CD1c-positive myeloid dendritic cell (primary cell): ENCODE measurements around the gene SNAP25.

Experiments used
- DNase-seq: peaks from one replicate; pipeline ENCODE4 v3.0.0-alpha.2; 2016; ENCODE audit errors: extremely low spot score

Gene SNAP25

GRCh38 chr20:10216146-10216791 lies 2.4 kb upstream of the SNAP25 start:
- no peak for DNase-seq

- DNase-seq, result peak; percentile 73
These were observed 764 bp upstream of the SNAP25 start for GRCh38 chr20:10217721-10218410.

- DNase-seq, result peak; percentile 76
These were observed 792 bp downstream of the SNAP25 start for GRCh38 chr20:10219452-10219791.

- DNase-seq, result no peak
These were observed 1.5 kb downstream of the SNAP25 start for GRCh38 chr20:10219993-10220750.

GRCh38 chr20:10221021-10221420 lies 2.4 kb downstream of the SNAP25 start:
- DNase-seq, result no peak

- no peak for DNase-seq
These were observed 6.9 kb downstream of the SNAP25 start for GRCh38 chr20:10225439-10226060.

- no peak for DNase-seq
These were observed 9.7 kb downstream of the SNAP25 start for GRCh38 chr20:10228330-10228729.

GRCh38 chr20:10231290-10231689 lies 12.7 kb downstream of the SNAP25 start:
- DNase-seq, result no peak

- DNase-seq, result no peak
These were observed 18.2 kb downstream of the SNAP25 start for GRCh38 chr20:10236540-10237533.

- no peak for DNase-seq
These were observed 21.3 kb downstream of the SNAP25 start for GRCh38 chr20:10239954-10240353.

- no peak for DNase-seq
These were observed 22.0 kb downstream of the SNAP25 start for GRCh38 chr20:10240655-10241054.

GRCh38 chr20:10242166-10242565 lies 23.5 kb downstream of the SNAP25 start:
- no peak for DNase-seq

GRCh38 chr20:10247440-10247839 lies 28.8 kb downstream of the SNAP25 start:
- DNase-seq, result no peak

- DNase-seq, result no peak
These were observed 30.6 kb downstream of the SNAP25 start for GRCh38 chr20:10249048-10249770.

- DNase-seq, result no peak
These were observed 31.2 kb downstream of the SNAP25 start for GRCh38 chr20:10249822-10250221.

GRCh38 chr20:10250902-10251301 lies 32.3 kb downstream of the SNAP25 start:
- DNase-seq, result no peak

GRCh38 chr20:10253780-10254179 lies 35.1 kb downstream of the SNAP25 start:
- DNase-seq, result no peak

- DNase-seq, result no peak
These were observed 37.2 kb downstream of the SNAP25 start for GRCh38 chr20:10255846-10256245.

- DNase-seq, result no peak
These were observed 40.5 kb downstream of the SNAP25 start for GRCh38 chr20:10259166-10259565.

- DNase-seq, result no peak
These were observed 41.7 kb downstream of the SNAP25 start for GRCh38 chr20:10260316-10260715.

GRCh38 chr20:10261702-10262101 lies 43.1 kb downstream of the SNAP25 start:
- DNase-seq, result no peak
